Mesothelial cell of epicardium (in vitro differentiated cells): Measurements from ENCODE around the gene TOR1AIP2. TPM values are rescaled to one million over a fixed set of nuclear protein-coding genes. Genes with fewer than 3 reads are reported as not detected.

Experiments used
- DNase-seq, 2 experiments: peaks; one replicate each; pipeline ENCODE4 v3.0.0; 2021; ENCODE audit warnings: low spot score in 2 of 2; ENCODE audit not compliant: unreplicated experiment in 2 of 2
- H3K27ac Mint-ChIP-seq: 2 replicates; pipeline ENCODE4 v1.8.0; 2021; ENCODE audit warnings: mixed read lengths
- H3K27me3 Mint-ChIP-seq: 2 replicates; pipeline ENCODE4 v1.8.0; 2021; ENCODE audit warnings: low read depth, mixed read lengths
- H3K36me3 Mint-ChIP-seq: 2 replicates; pipeline ENCODE4 v1.8.0; 2021; ENCODE audit warnings: mixed read lengths
- H3K4me1 Mint-ChIP-seq: 2 replicates; pipeline ENCODE4 v1.8.0; 2021; ENCODE audit warnings: mixed read lengths
- H3K4me3 Mint-ChIP-seq: 2 replicates; pipeline ENCODE4 v1.8.0; 2021; ENCODE audit warnings: mild to moderate bottlenecking, moderate library complexity, mixed read lengths
- H3K9me3 Mint-ChIP-seq: 2 replicates; pipeline ENCODE4 v1.8.0; 2021; ENCODE audit warnings: mixed read lengths
- CTCF ChIP-seq: fragments of 200-600 bp; sonication (generic); IDR thresholded peaks from one replicate; pipeline ENCODE4 v1.5.0; 2021; ENCODE audit warnings: antibody characterized with exemption; ENCODE audit not compliant: unreplicated experiment
- total RNA-seq: library from RNA; stranded (reverse); gene quantifications from 3 replicates; pipeline ENCODE4 v1.2.1, GENCODE V29; 2021

TOR1AIP2 gene
- total RNA-seq, 1 donor from 2014 or later: 85.5 TPM

GRCh38 chr1:179803104-179803503 lies 74.5 kb downstream of the TOR1AIP2 start:
- H3K36me3 Mint-ChIP-seq: no peaks in the 10 kb centered on the region
- H3K4me1 Mint-ChIP-seq: peaks cover 15% of the 10 kb centered on the region
- no peak overlapping the region for H3K4me3 Mint-ChIP-seq
- DNase-seq: no peak
- TF ChIP-seq CTCF: no peak
- no peaks in the 10 kb centered on the region for H3K9me3 Mint-ChIP-seq
- H3K27ac Mint-ChIP-seq: no peak overlapping the region
- peaks cover 8% of the 10 kb centered on the region for H3K27me3 Mint-ChIP-seq

- Mint-ChIP-seq H3K27me3 (peaks cover 8% of the 10 kb centered on the region), H3K36me3 (no peaks in the 10 kb centered on the region), H3K9me3 (no peaks in the 10 kb centered on the region), H3K4me3 (no peak overlapping the region), H3K27ac (peak overlapping the region; percentile 52), H3K4me1 (peaks cover 23% of the 10 kb centered on the region)
- DNase-seq: no peak
- TF ChIP-seq CTCF: no peak
Observed at GRCh38 chr1:179800481-179800880, 77.1 kb downstream of the TOR1AIP2 start.

- no peak for DNase-seq
- Mint-ChIP-seq H3K4me3 (no peak overlapping the region), H3K36me3 (no peaks in the 10 kb centered on the region), H3K27me3 (peaks cover 8% of the 10 kb centered on the region), H3K27ac (peak overlapping the region; percentile 3), H3K9me3 (no peaks in the 10 kb centered on the region), H3K4me1 (peaks cover 37% of the 10 kb centered on the region)
- no peak for TF ChIP-seq CTCF
Observed at GRCh38 chr1:179798864-179799516, 78.6 kb downstream of the TOR1AIP2 start.

- Mint-ChIP-seq H3K4me3 (no peak overlapping the region), H3K27me3 (peaks cover 8% of the 10 kb centered on the region), H3K4me1 (peaks cover 43% of the 10 kb centered on the region), H3K27ac (peak overlapping the region; percentile 3), H3K9me3 (no peaks in the 10 kb centered on the region), H3K36me3 (no peaks in the 10 kb centered on the region)
- no peak for DNase-seq
- no peak for TF ChIP-seq CTCF
Observed at GRCh38 chr1:179798213-179798863, 79.3 kb downstream of the TOR1AIP2 start.

- H3K4me3 Mint-ChIP-seq: no peak overlapping the region
- TF ChIP-seq CTCF: no peak
- no peak for DNase-seq
Observed at GRCh38 chr1:179794669-179795068, 82.9 kb downstream of the TOR1AIP2 start.

More at GRCh38 chr1:179794669-179795068, 82.9 kb downstream of the TOR1AIP2 start:
- no peaks in the 10 kb centered on the region for H3K36me3 Mint-ChIP-seq
- H3K27ac Mint-ChIP-seq: peak overlapping the region; percentile 71
- H3K4me1 Mint-ChIP-seq: peaks cover 45% of the 10 kb centered on the region
- no peaks in the 10 kb centered on the region for H3K27me3 Mint-ChIP-seq
- no peaks in the 10 kb centered on the region for H3K9me3 Mint-ChIP-seq
